ES-I3 (cell line): ENCODE results near the gene IL20RA.

Experiments
- H3K36me3 ChIP-seq: 2 replicates; pipeline ENCODE4 v1.6.1; 2013; ENCODE audit warnings: mild to moderate bottlenecking, low read length, control low read depth, moderate library complexity; ENCODE audit not compliant: insufficient read depth
- H3K4me1 ChIP-seq: 2 replicates; pipeline ENCODE4 v1.6.1; 2013; ENCODE audit warnings: mild to moderate bottlenecking, control low read depth, low read length; ENCODE audit not compliant: insufficient read depth
- H3K9ac ChIP-seq: 2 replicates; pipeline ENCODE4 v1.6.1; 2013; ENCODE audit warnings: low read depth, mild to moderate bottlenecking, low read length, moderate library complexity
- H3K9me3 ChIP-seq: 2 replicates; pipeline ENCODE4 v1.6.1; 2013; ENCODE audit warnings: mild to moderate bottlenecking, low read length, moderate library complexity; ENCODE audit not compliant: control insufficient read depth, insufficient read depth

Gene IL20RA

GRCh38 chr6:137025786-137026730 is 18.7 kb downstream of the IL20RA start:
- no peaks in the 10 kb centered on the region for H3K4me1 ChIP-seq
- no peaks in the 10 kb centered on the region; the same call in 1 of the 2 replicates for H3K9me3 ChIP-seq
- no peaks in the 10 kb centered on the region for H3K36me3 ChIP-seq
- H3K9ac ChIP-seq, result no peak overlapping the region

DNA sequence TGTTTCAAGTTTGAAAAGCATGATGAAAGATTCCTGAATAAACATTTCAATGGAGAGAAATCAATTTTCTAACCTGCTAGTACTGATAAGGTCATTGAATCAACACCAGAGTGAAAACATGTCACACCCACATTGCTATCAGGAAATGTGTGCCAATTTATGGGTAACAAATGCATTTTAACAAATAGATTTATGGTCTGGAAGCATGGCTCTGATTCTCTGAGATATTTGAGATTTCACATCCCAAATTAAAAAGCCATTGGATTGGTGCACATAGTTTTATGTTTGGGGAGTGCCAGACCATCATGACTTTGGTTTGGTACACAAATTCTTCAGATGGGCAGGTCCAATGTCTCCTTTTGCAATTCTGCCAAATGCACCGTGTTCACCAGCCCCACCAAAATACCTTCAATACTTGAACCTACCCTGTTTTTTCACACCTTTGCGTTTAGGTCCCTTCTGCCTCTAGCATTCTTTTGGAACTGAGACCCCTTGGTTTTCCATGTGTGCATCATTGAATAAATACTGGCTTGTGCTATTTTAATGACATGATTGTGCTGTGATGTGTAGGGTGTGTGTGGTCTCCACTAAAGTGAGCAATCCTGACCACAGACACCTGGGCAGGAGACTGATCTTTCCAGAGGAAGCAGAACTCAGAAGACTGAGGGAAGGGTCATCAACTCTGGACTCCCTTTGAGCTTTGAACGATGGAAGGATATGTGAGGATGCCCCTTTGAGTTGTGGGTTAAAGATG is 20.4 kb downstream of the IL20RA start:
- Histone ChIP-seq H3K36me3 (no peaks in the 10 kb centered on the region), H3K9ac (no peak overlapping the region), H3K9me3 (no peaks in the 10 kb centered on the region; the same call in 1 of the 2 replicates), H3K4me1 (no peaks in the 10 kb centered on the region)

DNA sequence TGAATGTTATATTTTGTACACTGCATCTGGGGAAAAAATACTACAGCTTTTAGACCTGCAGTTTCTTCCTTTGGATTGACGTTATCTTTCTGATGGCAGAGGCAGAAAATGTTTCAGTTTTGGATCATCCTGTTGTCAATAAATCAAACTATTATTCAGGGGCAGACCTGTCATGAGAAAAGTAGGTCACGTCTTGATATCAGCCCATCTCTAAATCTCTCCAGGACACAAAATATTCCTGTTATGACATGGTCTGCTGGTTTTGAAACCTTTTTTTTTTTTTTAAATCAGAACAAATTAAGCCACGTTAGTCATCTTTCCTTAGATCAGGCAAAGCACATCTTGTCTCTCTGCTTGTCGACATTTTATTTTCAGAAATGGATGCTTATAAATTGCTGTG is 24.0 kb downstream of the IL20RA start:
- Histone ChIP-seq H3K9me3 (no peaks in the 10 kb centered on the region; the same call in 1 of the 2 replicates), H3K4me1 (no peaks in the 10 kb centered on the region), H3K9ac (no peak overlapping the region), H3K36me3 (no peaks in the 10 kb centered on the region)

DNA sequence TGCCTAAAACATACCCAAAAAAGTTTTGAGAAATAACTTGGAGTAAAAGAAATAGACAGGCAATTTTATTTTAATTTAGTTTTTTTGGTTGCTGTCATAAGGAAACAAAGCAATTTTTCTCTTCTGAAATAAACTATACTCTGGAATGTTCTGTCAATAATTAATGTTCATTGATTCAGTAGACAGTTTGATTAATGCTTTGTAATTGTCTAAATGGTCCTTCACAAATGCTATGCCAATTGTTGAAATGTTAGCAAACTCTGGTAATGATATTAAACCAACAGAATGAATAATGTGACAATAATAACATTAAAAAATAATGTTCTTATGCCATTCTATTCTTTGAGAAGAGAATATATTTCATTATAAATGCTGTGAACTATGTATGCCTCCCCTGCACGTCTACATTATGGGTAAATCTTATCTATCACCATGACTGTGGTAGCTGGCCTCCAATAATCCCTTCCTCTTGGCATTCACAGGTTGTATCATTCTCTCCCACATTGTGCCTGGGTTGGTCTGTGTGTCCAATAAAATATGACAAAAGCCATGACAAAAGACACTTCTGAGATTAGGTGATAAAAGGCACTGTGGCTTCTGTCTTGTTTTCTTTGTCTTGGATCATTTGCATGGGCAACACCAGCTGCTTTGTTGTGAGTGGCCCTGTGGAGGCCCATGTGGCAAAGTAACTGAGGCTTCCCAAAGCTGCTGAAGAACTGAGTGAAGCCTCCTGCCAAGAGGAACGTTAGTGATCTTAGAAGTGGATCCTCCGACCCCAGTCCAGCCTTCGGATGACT is 25.1 kb downstream of the IL20RA start:
- H3K9me3 ChIP-seq, result no peaks in the 10 kb centered on the region
- no peaks in the 10 kb centered on the region for H3K36me3 ChIP-seq
- no peak overlapping the region for H3K9ac ChIP-seq
- H3K4me1 ChIP-seq, result no peaks in the 10 kb centered on the region

- Histone ChIP-seq H3K9ac (no peak overlapping the region), H3K4me1 (no peaks in the 10 kb centered on the region), H3K9me3 (no peaks in the 10 kb centered on the region), H3K36me3 (no peaks in the 10 kb centered on the region)
Measured at GRCh38 chr6:137017081-137017480, 27.7 kb downstream of the IL20RA start.

GRCh38 chr6:137016356-137016755 is 28.4 kb downstream of the IL20RA start:
- Histone ChIP-seq H3K9me3 (no peaks in the 10 kb centered on the region), H3K36me3 (no peaks in the 10 kb centered on the region), H3K9ac (no peak overlapping the region), H3K4me1 (no peaks in the 10 kb centered on the region)

GRCh38 chr6:137015943-137016342 is 28.8 kb downstream of the IL20RA start:
- H3K36me3 ChIP-seq, result no peaks in the 10 kb centered on the region
- no peaks in the 10 kb centered on the region for H3K4me1 ChIP-seq
- no peak overlapping the region for H3K9ac ChIP-seq
- H3K9me3 ChIP-seq, result no peaks in the 10 kb centered on the region

DNA sequence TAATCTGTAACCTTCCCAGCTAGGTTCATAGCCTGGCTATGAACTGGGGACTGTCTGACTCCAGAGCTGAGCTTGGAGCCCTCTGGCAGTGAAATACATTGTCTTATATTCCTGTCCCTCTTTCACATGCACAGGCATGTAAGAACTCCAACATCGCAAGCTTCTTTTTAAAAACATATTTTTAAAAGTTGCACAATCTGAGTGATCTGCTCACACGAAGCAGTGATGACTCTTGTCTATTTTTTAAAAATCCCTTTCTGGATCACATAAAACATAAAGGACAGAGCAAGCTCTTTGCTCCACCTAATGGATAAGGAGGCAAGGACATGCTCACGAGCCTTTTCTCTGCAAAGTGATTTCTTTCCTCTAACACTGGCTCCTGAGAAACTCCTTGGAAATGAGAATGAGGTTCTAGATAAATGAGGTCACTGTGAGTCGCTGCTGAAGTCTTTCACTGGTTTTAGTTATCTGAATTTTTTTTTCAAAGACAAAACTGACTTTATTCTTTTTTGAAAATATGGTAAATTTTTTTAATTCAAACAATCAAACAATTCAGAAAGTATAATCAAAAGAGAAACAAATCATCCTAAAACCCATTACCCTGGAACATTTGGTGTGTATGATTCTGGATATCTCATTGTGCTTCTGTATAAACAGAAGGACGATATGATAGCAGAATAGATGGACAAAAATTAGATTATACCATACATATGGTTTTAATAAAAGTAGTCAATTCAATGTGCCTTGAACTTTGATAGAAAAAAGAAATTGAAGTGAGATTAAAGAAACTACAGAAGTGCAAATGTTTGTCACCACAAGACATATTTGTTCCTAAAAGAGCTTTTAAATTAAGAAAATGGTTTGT is 30.8 kb downstream of the IL20RA start:
- Histone ChIP-seq H3K4me1 (no peaks in the 10 kb centered on the region), H3K9me3 (no peaks in the 10 kb centered on the region), H3K9ac (no peak overlapping the region), H3K36me3 (no peaks in the 10 kb centered on the region)

DNA sequence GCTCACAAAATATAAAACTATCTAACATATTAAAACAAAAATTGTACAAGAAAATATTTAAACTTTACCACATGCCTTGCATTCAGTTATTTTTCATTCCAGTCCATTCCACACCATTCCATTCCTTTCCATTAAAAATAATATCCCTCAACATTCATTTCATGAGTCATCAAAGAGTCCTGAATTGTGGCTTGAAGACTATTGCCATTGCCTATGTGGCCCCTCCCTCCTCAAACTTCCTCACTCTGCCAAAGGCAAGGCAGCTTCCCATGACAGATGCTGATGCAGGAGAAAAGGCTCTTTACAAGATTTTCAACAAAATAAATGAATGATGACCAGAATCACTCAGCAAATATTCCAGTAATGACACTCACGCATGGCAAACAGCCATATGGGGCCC is 31.7 kb downstream of the IL20RA start:
- H3K9ac ChIP-seq, result no peak overlapping the region
- no peaks in the 10 kb centered on the region for H3K9me3 ChIP-seq
- no peaks in the 10 kb centered on the region for H3K36me3 ChIP-seq
- no peaks in the 10 kb centered on the region for H3K4me1 ChIP-seq

DNA sequence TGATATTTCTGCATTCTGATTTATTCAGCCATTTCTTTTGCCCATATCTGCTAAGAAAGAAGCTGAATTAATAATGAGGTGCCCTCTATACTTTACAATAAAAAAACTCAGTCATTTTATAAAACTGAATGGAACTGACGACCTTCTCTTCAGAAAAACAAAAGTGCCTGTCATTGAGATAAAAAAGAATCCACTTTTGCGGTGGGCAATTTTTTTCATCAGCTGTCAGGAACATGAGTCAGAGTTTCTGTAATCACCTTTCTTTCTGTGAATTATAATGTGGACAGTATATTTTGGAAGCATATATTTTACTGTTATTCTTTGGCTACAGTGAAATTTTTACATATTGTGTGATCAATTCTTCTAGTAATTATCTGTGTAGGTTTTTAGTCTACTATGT is 33.4 kb downstream of the IL20RA start:
- no peak overlapping the region for H3K9ac ChIP-seq
- H3K4me1 ChIP-seq, result no peaks in the 10 kb centered on the region
- H3K9me3 ChIP-seq, result no peaks in the 10 kb centered on the region
- H3K36me3 ChIP-seq, result no peaks in the 10 kb centered on the region

- H3K4me1 ChIP-seq, result no peaks in the 10 kb centered on the region
- no peak overlapping the region for H3K9ac ChIP-seq
- H3K36me3 ChIP-seq, result no peaks in the 10 kb centered on the region
- H3K9me3 ChIP-seq, result no peaks in the 10 kb centered on the region
Measured at GRCh38 chr6:137010128-137010718, 34.5 kb downstream of the IL20RA start.

DNA sequence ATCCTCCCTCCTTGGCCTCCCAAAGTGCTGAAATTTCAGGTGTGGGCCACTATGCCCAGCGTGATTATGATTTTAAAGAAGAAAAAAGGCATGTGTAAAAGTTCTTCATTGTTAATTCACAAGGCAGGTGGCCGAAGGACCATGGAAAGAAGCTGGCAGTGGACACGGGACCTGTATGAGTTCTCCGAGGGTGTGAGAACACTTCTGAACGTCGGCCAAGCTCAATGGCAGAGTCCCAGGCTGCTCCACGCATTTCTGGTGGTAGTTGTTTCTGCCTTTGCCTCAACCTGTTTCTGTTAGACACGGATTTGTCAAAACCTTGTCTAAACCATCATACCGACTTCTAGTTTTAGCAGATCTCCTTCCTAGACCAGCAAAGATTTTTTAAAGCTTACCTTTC is 36.6 kb downstream of the IL20RA start:
- Histone ChIP-seq H3K9me3 (no peaks in the 10 kb centered on the region), H3K36me3 (no peaks in the 10 kb centered on the region), H3K9ac (no peak overlapping the region), H3K4me1 (no peaks in the 10 kb centered on the region)

- H3K4me1 ChIP-seq, result peaks cover 8% of the 10 kb centered on the region
- no peak overlapping the region for H3K9ac ChIP-seq
- H3K9me3 ChIP-seq, result no peaks in the 10 kb centered on the region
- H3K36me3 ChIP-seq, result no peaks in the 10 kb centered on the region
Measured at GRCh38 chr6:137006056-137006455, 38.7 kb downstream of the IL20RA start.
